H1 (cell line): Measurements from ENCODE around the gene CIBAR2. TPM values are rescaled to one million over a fixed set of nuclear protein-coding genes. Genes with fewer than 3 reads are reported as not detected.

ENCODE experiments used
- CTCF ChIA-PET: fragments of 300-600 bp; sonication (Branson Sonifier 250); formaldehyde crosslinking; loops from one replicate; lab custom pipeline; 2021; ENCODE audit not compliant: partially characterized antibody; lab: Charles Lee
- POLR2A ChIA-PET: fragments of 300-600 bp; sonication (Branson Sonifier 250); formaldehyde crosslinking; loops from one replicate; lab custom pipeline; 2021; ENCODE audit warnings: inconsistent platforms; ENCODE audit not compliant: partially characterized antibody; lab: Charles Lee
- DNase-seq, 2 experiments: peaks; one replicate each; pipeline versions ENCODE4 v3.0.0 to v3.0.0-alpha.2; 2010 to 2022; ENCODE audit warnings: low spot score in 2 of 2, low read depth in 1 of 2, mixed read lengths in 1 of 2
- FAIRE-seq: peaks from 2 replicates; lab custom pipeline; 2011; peaks lifted over from hg19 to GRCh38; lab: Jason Lieb, UNC
- H2AFZ ChIP-seq: 2 replicates; pipeline ENCODE4 v1.8.1; 2012; ENCODE audit warnings: low read length, inconsistent platforms
- H2AK5ac ChIP-seq: 2 replicates; pipeline ENCODE4 v1.6.1; 2013; ENCODE audit warnings: low read depth, low read length
- H2BK120ac ChIP-seq: replicated peaks from 2 replicates; pipeline ENCODE3; 2013; ENCODE audit warnings: low read depth, low read length, inconsistent platforms
- H2BK12ac ChIP-seq: 2 replicates; pipeline ENCODE4 v1.6.1; 2013; ENCODE audit warnings: low read depth, low read length
- H2BK15ac ChIP-seq: 2 replicates; pipeline ENCODE4 v1.6.1; 2013; ENCODE audit warnings: low read length
- H2BK20ac ChIP-seq: 2 replicates; pipeline ENCODE4 v1.6.1; 2013; ENCODE audit warnings: low read length
- H2BK5ac ChIP-seq: 2 replicates; pipeline ENCODE4 v1.6.1; 2013; ENCODE audit warnings: low read depth, low read length
- H3K14ac ChIP-seq: 2 replicates; pipeline ENCODE4 v1.6.1; 2013; ENCODE audit warnings: inconsistent platforms; ENCODE audit not compliant: insufficient read length
- H3K18ac ChIP-seq: 2 replicates; pipeline ENCODE4 v1.6.1; 2013; ENCODE audit warnings: low read length; ENCODE audit errors: extremely low read depth
- H3K23ac ChIP-seq: 2 replicates; pipeline ENCODE4 v1.6.1; 2013; ENCODE audit warnings: inconsistent platforms; ENCODE audit not compliant: insufficient read length
- H3K23me2 ChIP-seq: 2 replicates; pipeline ENCODE4 v1.6.1; 2013; ENCODE audit warnings: low read depth, low read length
- H3K27ac ChIP-seq: 2 replicates; pipeline ENCODE4 v1.6.1; 2011; ENCODE audit warnings: low read depth, low read length, inconsistent platforms
- H3K27me3 ChIP-seq, 4 experiments: replicated peaks in 1 of 4; 1 replicate in 1 of 4; 2 replicates in 3 of 4; pipeline versions ENCODE4 v1.6.1 to v1.8.1; 2011 to 2013; ENCODE audit warnings: low read length in 3 of 4, mild to moderate bottlenecking in 3 of 4, inconsistent platforms in 2 of 4, mixed read lengths in 2 of 4, moderate library complexity in 1 of 4; ENCODE audit not compliant: control insufficient read depth in 3 of 4, insufficient read depth in 3 of 4; ENCODE audit errors: extremely low read depth in 1 of 4
- H3K36me3 ChIP-seq, 4 experiments: 2 replicates each; pipeline versions ENCODE4 v1.6.1 to v1.8.1; 2011 to 2013; ENCODE audit warnings: mild to moderate bottlenecking in 4 of 4, low read length in 3 of 4, moderate library complexity in 2 of 4, control low read depth in 1 of 4, inconsistent platforms in 1 of 4; ENCODE audit not compliant: insufficient read depth in 4 of 4, control insufficient read depth in 2 of 4
- H3K4ac ChIP-seq: replicated peaks from 2 replicates; pipeline ENCODE3; 2013; ENCODE audit warnings: low read length, low read depth, mixed read lengths, inconsistent platforms; ENCODE audit not compliant: insufficient read length
- H3K4me1 ChIP-seq, 4 experiments: replicated peaks in 1 of 4; 1 replicate in 1 of 4; 2 replicates in 3 of 4; pipeline versions ENCODE4 v1.6.1 to v1.8.1; 2011 to 2013; ENCODE audit warnings: low read length in 3 of 4, inconsistent platforms in 2 of 4, mixed read lengths in 1 of 4; ENCODE audit not compliant: insufficient read depth in 4 of 4, control insufficient read depth in 3 of 4
- H3K4me2 ChIP-seq, 2 experiments: 2 replicates each; pipeline versions ENCODE4 v1.6.1 to v1.8.1; 2011 to 2013; ENCODE audit warnings: low read depth in 2 of 2, low read length in 2 of 2, control low read depth in 1 of 2, inconsistent platforms in 1 of 2, mild to moderate bottlenecking in 1 of 2; ENCODE audit not compliant: insufficient read depth in 1 of 2
- H3K4me3 ChIP-seq, 4 experiments: fragments of 200-600, 300-600 bp in 1 of 4; sonication (generic), shearing (Covaris generic), sonication (Bioruptor Twin) in 1 of 4; 2 replicates each; pipeline versions ENCODE4 v1.5.1 to v1.8.1; 2011 to 2016; ENCODE audit warnings: low read length in 4 of 4, low read depth in 3 of 4, control low read depth in 2 of 4, inconsistent platforms in 2 of 4, mild to moderate bottlenecking in 2 of 4, mixed read lengths in 1 of 4, moderate library complexity in 1 of 4; ENCODE audit not compliant: insufficient read depth in 2 of 4; ENCODE audit errors: extremely low read depth in 1 of 4
- H3K56ac ChIP-seq: replicated peaks from 2 replicates; pipeline ENCODE3; 2013; ENCODE audit warnings: low read depth, mild to moderate bottlenecking, mixed read lengths, low read length, inconsistent platforms; ENCODE audit not compliant: insufficient read length
- H3K79me1 ChIP-seq: 2 replicates; pipeline ENCODE4 v1.6.1; 2013; ENCODE audit warnings: low read depth, low read length, control low read depth
- H3K79me2 ChIP-seq, 2 experiments: 2 replicates each; pipeline versions ENCODE4 v1.6.1 to v1.8.1; 2012 to 2013; ENCODE audit warnings: low read length in 2 of 2, mild to moderate bottlenecking in 2 of 2, inconsistent platforms in 1 of 2; ENCODE audit not compliant: insufficient read depth in 2 of 2, control insufficient read depth in 1 of 2
- H3K9ac ChIP-seq, 4 experiments: replicated peaks in 1 of 4; 1 replicate in 1 of 4; 2 replicates in 3 of 4; pipeline versions ENCODE4 v1.6.1 to v1.8.1; 2011 to 2013; ENCODE audit warnings: low read depth in 3 of 4, low read length in 3 of 4, control low read depth in 2 of 4, mild to moderate bottlenecking in 2 of 4, moderate library complexity in 2 of 4, inconsistent platforms in 1 of 4; ENCODE audit errors: extremely low read depth in 1 of 4
- H3K9me3 ChIP-seq, 2 experiments: 2 replicates each; pipeline versions ENCODE4 v1.6.1 to v1.8.1; 2012 to 2013; ENCODE audit warnings: mild to moderate bottlenecking in 2 of 2, moderate library complexity in 2 of 2, control low read depth in 1 of 2, inconsistent platforms in 1 of 2, low read depth in 1 of 2, low read length in 1 of 2, mixed read lengths in 1 of 2; ENCODE audit not compliant: insufficient read depth in 2 of 2
- H4K20me1 ChIP-seq, 2 experiments: replicated peaks in 1 of 2; 2 replicates each; pipeline versions ENCODE3 to v1.8.1; 2011 to 2013; ENCODE audit warnings: inconsistent platforms in 2 of 2, low read length in 2 of 2, mild to moderate bottlenecking in 1 of 2; ENCODE audit not compliant: insufficient read depth in 2 of 2, control insufficient read depth in 1 of 2
- H4K5ac ChIP-seq: 2 replicates; pipeline ENCODE4 v1.6.1; 2013; ENCODE audit warnings: low read length, low read depth, mixed read lengths, inconsistent platforms; ENCODE audit not compliant: insufficient read length
- H4K8ac ChIP-seq: 2 replicates; pipeline ENCODE4 v1.8.0; 2013; ENCODE audit warnings: mild to moderate bottlenecking, moderate library complexity, low read length, inconsistent platforms; ENCODE audit not compliant: insufficient read depth; ENCODE audit errors: extremely low read depth
- H4K91ac ChIP-seq: replicated peaks from 2 replicates; pipeline ENCODE3; 2013; ENCODE audit warnings: low read length, mixed read lengths, inconsistent platforms; ENCODE audit not compliant: insufficient read length
- POLR2AphosphoS5 ChIP-seq: IDR thresholded peaks from 2 replicates; pipeline ENCODE4 v1.6.1; 2011; ENCODE audit warnings: low read depth, low read length
- WGBS, 2 experiments: shearing (Covaris generic) in 1 of 2; methylation state at CpG; one replicate each; pipeline versions ENCODE4 v1.1.6 to v1.1.7; 2013 to 2015; ENCODE audit warnings: low lambda C conversion rate in 2 of 2, mixed read lengths in 2 of 2, inconsistent platforms in 1 of 2, low coverage in 1 of 2, missing lambda C conversion rate in 1 of 2; ENCODE audit not compliant: insufficient replicate concordance in 2 of 2, insufficient coverage in 1 of 2, insufficient read length in 1 of 2; ENCODE audit errors: extremely low coverage in 1 of 2, missing lambda C conversion rate in 1 of 2; 5-methylcytosine and 5-hydroxymethylcytosine counted together
- polyA plus RNA-seq, 7 experiments: library from polyadenylated mRNA; depleted of rRNA in 3 of 7; stranded (reverse) in 5 of 7; unstranded in 2 of 7; fragments of >200 nt in 5 of 7; fragments of 200-250 nt in 2 of 7; gene quantifications; 1 replicate in 5 of 7; 2 replicates in 1 of 7; 4 replicates in 1 of 7; pipeline versions ENCODE4 v1.2.1 to v1.2.3, GENCODE V29; 2011 to 2013; ENCODE audit warnings: missing spikeins in 2 of 7, mixed read lengths in 2 of 7
- total RNA-seq: library from RNA; stranded (reverse); fragmentation: NEBNext Ultra II Directional; extraction: Animal tissue kit (Norgen Biotek cat#: 25700); gene quantifications from 2 replicates; pipeline ENCODE4 v1.2.1, GENCODE V29; 2021

Gene CIBAR2
- total and polyA plus RNA-seq, 2 of the 8 experiments (the other 6 are each of a cell fraction or from before 2014, with no cell fraction given): 0.18 TPM; not detected in 1

GRCh38 chr16:85077576-85078125 is 34.6 kb downstream of the CIBAR2 start:
- POLR2A ChIA-PET: no interaction called here
- Histone ChIP-seq H3K4me3 (no peak overlapping the region), H3K23me2 (peaks cover 2% of the 10 kb centered on the region; the same call in 1 of the 2 replicates), H4K20me1 (no peaks in the 10 kb centered on the region), H3K56ac (no peak overlapping the region), H3K27me3 (peaks cover 0 to 45% (median 33%) of the 10 kb centered on the region in 4 experiments; a peak in 6 of 7 replicates), H2BK5ac (no peak overlapping the region), H2AK5ac (no peak overlapping the region), H3K9me3 (no peaks in the 10 kb centered on the region), H2BK120ac (no peak overlapping the region), H4K91ac (no peak overlapping the region), H4K5ac (no peak overlapping the region), H2BK12ac (no peak overlapping the region), H3K27ac (no peak overlapping the region), H3K4me2 (no peak overlapping the region), H3K18ac (no peak overlapping the region), H3K9ac (no peak overlapping the region), H3K4me1 (peaks cover 6 to 33% (median 20%) of the 10 kb centered on the region in 4 experiments), H3K14ac (no peak overlapping the region), H4K8ac (no peak overlapping the region; the same call in 1 of the 2 replicates), H3K4ac (no peak overlapping the region), H3K23ac (no peak overlapping the region), H2BK15ac (peak overlapping the region; percentile 29; the same call in 1 of the 2 replicates), H3K79me2 (no peaks in the 10 kb centered on the region), H3K36me3 (peaks cover 0 to 3% (median 0%) of the 10 kb centered on the region in 4 experiments; a peak in 1 of 8 replicates), H2BK20ac (peak overlapping the region; percentile 72; the same call in 1 of the 2 replicates), H2AFZ (no peak overlapping the region), H3K79me1 (no peaks in the 10 kb centered on the region)
- CTCF ChIA-PET: interaction anchor here (0.7 to 2.1 kb wide), 5 partner anchors 8 to 181 kb away, joined by 3 to 14 read pairs (median 3); no protein-coding TSS in a partner anchor
- no peak for TF ChIP-seq POLR2AphosphoS5
- 86% methylated on average over 16 of the region's 16 CpGs; no CpG with 5 or more reads in 1 of the 2 experiments for WGBS, 2 experiments
- DNase-seq (no peak), FAIRE-seq (no peak)
